ENCODE results near the gene RAB6B. TPM values are rescaled to one million over a fixed set of nuclear protein-coding genes. Genes with fewer than 3 reads are reported as not detected.

RAB6B gene
- total RNA-seq, 2 donors from 2014 or later, result 2.2 to 3.0 TPM

DNA sequence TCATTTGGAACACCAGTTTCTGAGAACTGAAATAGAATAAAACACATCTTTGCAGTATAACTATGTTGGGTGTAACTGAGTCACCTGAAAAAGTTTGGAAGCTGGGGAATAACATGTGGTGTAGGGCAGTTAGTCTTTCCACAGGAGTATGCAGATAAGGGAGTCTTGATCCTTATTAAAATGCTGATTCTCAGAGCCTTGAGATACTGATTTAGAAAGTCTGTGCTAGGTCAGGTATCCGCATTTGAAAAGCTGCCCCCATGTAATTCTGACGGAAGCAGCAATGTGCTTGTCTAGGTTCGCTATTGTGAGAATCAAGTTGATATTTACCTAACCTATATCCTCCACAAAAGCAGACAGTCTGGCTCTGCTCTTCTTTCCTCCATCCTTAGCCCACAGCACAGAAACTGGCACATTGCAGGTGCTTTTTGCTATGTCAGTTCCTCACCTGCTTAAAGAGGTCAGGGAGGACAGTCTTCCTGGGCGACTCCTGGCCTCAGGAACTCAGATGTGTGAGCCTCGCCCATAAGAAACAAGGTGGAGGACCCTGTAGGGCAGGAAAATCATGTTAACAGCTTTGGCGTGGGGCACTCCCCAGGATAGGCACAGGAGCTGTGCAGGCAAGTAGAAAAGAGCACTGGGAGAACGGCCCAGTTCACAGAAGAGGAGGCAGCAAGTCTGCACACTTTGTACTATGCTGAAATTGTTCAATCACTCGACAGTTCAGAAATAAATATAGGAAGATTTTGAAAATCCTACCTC, 117.7 kb downstream of the RAB6B start:
- no peaks in the 10 kb centered on the region for H3K36me3 ChIP-seq (ENCODE audit: control insufficient read depth, insufficient read depth, low read length)
- 79 to 84% methylated on average over 7 to 8 of the region's 8 CpGs for WGBS, 2 experiments (ENCODE audit: insufficient coverage in 1 of 2, insufficient read length in 1 of 2)
- H3K27ac ChIP-seq (ENCODE audit: low read depth, low read length), result no peak overlapping the region
- no peaks in the 10 kb centered on the region for H3K4me1 ChIP-seq (ENCODE audit: control insufficient read depth, insufficient read depth, low read length)
- H3K9me3 ChIP-seq (ENCODE audit: control insufficient read depth, low read length), result no peaks in the 10 kb centered on the region
- no peaks in the 10 kb centered on the region for H3K36me3 Mint-ChIP-seq (ENCODE audit: low read depth)
- no peaks in the 10 kb centered on the region for H3K9me3 Mint-ChIP-seq
- no peak overlapping the region for H3K4me3 Mint-ChIP-seq
- no peak for DNase-seq
- H3K4me1 Mint-ChIP-seq, result no peaks in the 10 kb centered on the region
- TF ChIP-seq, protein P1, sequence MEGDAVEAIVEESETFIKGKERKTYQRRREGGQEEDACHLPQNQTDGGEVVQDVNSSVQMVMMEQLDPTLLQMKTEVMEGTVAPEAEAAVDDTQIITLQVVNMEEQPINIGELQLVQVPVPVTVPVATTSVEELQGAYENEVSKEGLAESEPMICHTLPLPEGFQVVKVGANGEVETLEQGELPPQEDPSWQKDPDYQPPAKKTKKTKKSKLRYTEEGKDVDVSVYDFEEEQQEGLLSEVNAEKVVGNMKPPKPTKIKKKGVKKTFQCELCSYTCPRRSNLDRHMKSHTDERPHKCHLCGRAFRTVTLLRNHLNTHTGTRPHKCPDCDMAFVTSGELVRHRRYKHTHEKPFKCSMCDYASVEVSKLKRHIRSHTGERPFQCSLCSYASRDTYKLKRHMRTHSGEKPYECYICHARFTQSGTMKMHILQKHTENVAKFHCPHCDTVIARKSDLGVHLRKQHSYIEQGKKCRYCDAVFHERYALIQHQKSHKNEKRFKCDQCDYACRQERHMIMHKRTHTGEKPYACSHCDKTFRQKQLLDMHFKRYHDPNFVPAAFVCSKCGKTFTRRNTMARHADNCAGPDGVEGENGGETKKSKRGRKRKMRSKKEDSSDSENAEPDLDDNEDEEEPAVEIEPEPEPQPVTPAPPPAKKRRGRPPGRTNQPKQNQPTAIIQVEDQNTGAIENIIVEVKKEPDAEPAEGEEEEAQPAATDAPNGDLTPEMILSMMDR (conservative IDR thresholded peaks at IDR 0.05), result no peak
- H3K27me3 Mint-ChIP-seq (ENCODE audit: insufficient read depth), result no peaks in the 10 kb centered on the region
- no peak overlapping the region for H3K27ac Mint-ChIP-seq
- H3K9ac ChIP-seq (ENCODE audit: extremely low read depth, low read length, poor library complexity, severe bottlenecking), result no peak overlapping the region
- no peaks in the 10 kb centered on the region for H3K27me3 ChIP-seq (ENCODE audit: control insufficient read depth, insufficient read depth, low read length, poor library complexity, severe bottlenecking)
- no peak overlapping the region for H3K4me3 ChIP-seq (ENCODE audit: low read length)

DNA sequence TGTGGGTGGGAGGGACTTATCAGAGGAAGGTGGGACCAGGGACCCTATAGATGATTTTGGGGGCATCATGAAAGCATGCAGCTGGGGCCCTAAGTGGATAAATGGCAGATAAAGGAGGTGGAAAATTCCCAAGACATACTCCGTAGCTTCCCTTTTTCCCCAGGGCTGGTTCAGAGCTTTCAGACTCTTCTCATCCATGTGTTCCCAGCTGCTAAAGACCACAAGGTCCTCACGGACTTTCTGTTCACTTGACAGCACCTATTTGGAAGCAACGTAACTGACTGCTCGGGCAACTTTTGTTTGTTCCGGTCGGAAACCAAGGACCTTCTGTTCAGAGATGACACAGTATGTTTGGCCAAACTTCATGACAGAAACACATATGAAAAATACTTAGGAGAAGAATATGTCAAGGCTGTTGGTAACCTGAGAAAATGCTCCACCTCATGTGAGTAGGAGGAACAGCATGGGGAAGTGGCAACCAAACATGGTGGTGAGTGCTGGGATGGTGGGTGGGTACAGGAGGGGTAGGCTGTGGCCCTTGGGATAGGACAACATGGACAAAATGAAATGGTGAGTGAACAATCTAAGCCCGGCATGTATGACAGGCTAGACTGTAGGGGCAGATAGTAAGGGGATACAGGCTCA, 118.8 kb downstream of the RAB6B start:
- TF ChIP-seq, protein P1 (conservative IDR thresholded peaks at IDR 0.05), result peak; percentile 28
- no peaks in the 10 kb centered on the region for H3K36me3 ChIP-seq (ENCODE audit: control insufficient read depth, insufficient read depth, low read length)
- DNase-seq, result no peak
- no peaks in the 10 kb centered on the region for H3K4me1 ChIP-seq (ENCODE audit: control insufficient read depth, insufficient read depth, low read length)
- 92 to 93% methylated on average over 7 of the region's 7 CpGs for WGBS, 2 experiments (ENCODE audit: insufficient coverage in 1 of 2, insufficient read length in 1 of 2)
- no peaks in the 10 kb centered on the region for H3K4me1 Mint-ChIP-seq
- H3K9me3 Mint-ChIP-seq, result no peaks in the 10 kb centered on the region
- H3K4me3 ChIP-seq (ENCODE audit: low read length), result no peak overlapping the region
- no peak overlapping the region for H3K27ac ChIP-seq (ENCODE audit: low read depth, low read length)
- H3K36me3 Mint-ChIP-seq (ENCODE audit: low read depth), result no peaks in the 10 kb centered on the region
- H3K4me3 Mint-ChIP-seq, result no peak overlapping the region
- H3K27ac Mint-ChIP-seq, result no peak overlapping the region
- no peak overlapping the region for H3K9ac ChIP-seq (ENCODE audit: extremely low read depth, low read length, poor library complexity, severe bottlenecking)
- H3K27me3 ChIP-seq (ENCODE audit: control insufficient read depth, insufficient read depth, low read length, poor library complexity, severe bottlenecking), result no peaks in the 10 kb centered on the region
- H3K9me3 ChIP-seq (ENCODE audit: control insufficient read depth, low read length), result no peaks in the 10 kb centered on the region
- H3K27me3 Mint-ChIP-seq (ENCODE audit: insufficient read depth), result no peaks in the 10 kb centered on the region

DNA sequence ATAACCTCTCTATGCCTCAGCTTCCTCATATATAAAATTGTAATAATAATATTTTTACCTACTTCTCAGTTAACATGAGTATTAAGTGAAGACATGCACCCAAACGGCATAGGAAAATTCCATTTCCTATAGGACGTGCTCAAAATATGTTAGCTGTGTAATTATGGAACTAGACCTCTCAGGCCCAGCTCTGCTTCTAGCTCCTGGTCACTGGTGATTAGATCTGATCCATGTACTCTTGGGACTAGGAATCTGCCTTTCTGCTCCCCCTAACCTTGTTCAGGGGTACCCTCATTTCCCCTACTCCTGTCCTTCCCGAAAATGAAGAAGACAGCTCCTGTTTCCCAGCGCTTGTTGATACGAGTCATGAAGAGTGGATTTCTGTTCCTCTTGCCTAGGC, 119.8 kb downstream of the RAB6B start:
- H3K36me3 Mint-ChIP-seq (ENCODE audit: low read depth), result no peaks in the 10 kb centered on the region
- no peaks in the 10 kb centered on the region for H3K9me3 Mint-ChIP-seq
- no peak for DNase-seq
- no peak overlapping the region for H3K4me3 Mint-ChIP-seq
- Histone ChIP-seq H3K9me3 (ENCODE audit: control insufficient read depth, low read length) (no peaks in the 10 kb centered on the region), H3K36me3 (ENCODE audit: control insufficient read depth, insufficient read depth, low read length) (no peaks in the 10 kb centered on the region), H3K9ac (ENCODE audit: extremely low read depth, low read length, poor library complexity, severe bottlenecking) (no peak overlapping the region), H3K27ac (ENCODE audit: low read depth, low read length) (no peak overlapping the region), H3K27me3 (ENCODE audit: control insufficient read depth, insufficient read depth, low read length, poor library complexity, severe bottlenecking) (no peaks in the 10 kb centered on the region), H3K4me1 (ENCODE audit: control insufficient read depth, insufficient read depth, low read length) (no peaks in the 10 kb centered on the region), H3K4me3 (ENCODE audit: low read length) (no peak overlapping the region)
- TF ChIP-seq, protein P1 (conservative IDR thresholded peaks at IDR 0.05), result no peak
- H3K4me1 Mint-ChIP-seq, result no peaks in the 10 kb centered on the region
- 93 to 94% methylated on average over 3 to 5 of the region's 5 CpGs for WGBS, 2 experiments (ENCODE audit: insufficient coverage in 1 of 2, insufficient read length in 1 of 2)
- no peaks in the 10 kb centered on the region for H3K27me3 Mint-ChIP-seq (ENCODE audit: insufficient read depth)
- H3K27ac Mint-ChIP-seq, result no peak overlapping the region

Measured in endodermal cell (in vitro differentiated cells).